SU-DHL-6 (cell line): ENCODE results near the gene SMURF1.
A peak's percentile ranks its signal among the peaks of the same experiment; 100 is the strongest.

ENCODE experiments used
- H2AFZ ChIP-seq: fragments of 200-600 bp; sonication (generic); 2 replicates; pipeline ENCODE4 v1.6.1; 2014; ENCODE audit warnings: low read depth, mild to moderate bottlenecking, moderate library complexity, mixed read lengths, antibody characterized with exemption, low read length; ENCODE audit not compliant: severe bottlenecking
- H3F3A ChIP-seq: fragments of 200-600 bp; shearing (Covaris generic); 2 replicates; pipeline ENCODE4 v1.6.0; 2016; ENCODE audit warnings: antibody characterized with exemption, mild to moderate bottlenecking; ENCODE audit not compliant: insufficient read depth
- H3K27ac ChIP-seq: fragments of 200-600 bp; sonication (generic); 2 replicates; pipeline ENCODE4 v1.5.1; 2016; ENCODE audit warnings: low read depth, mild to moderate bottlenecking, low read length, moderate library complexity, mixed read lengths
- H3K27me3 ChIP-seq: fragments of 200-600 bp; sonication (generic), shearing (Covaris generic); 2 replicates; pipeline ENCODE4 v1.6.0; 2014; ENCODE audit warnings: mild to moderate bottlenecking, low read length
- H3K36me3 ChIP-seq: fragments of 200-600 bp; sonication (generic); 2 replicates; pipeline ENCODE4 v1.6.1; 2014; ENCODE audit warnings: mild to moderate bottlenecking, low read length, mixed read lengths
- H3K4me2 ChIP-seq: fragments of 300-600, 200-600 bp; shearing (Covaris generic), sonication (generic); 2 replicates; pipeline ENCODE4 v1.6.0; 2014; ENCODE audit warnings: low read length, low read depth, mild to moderate bottlenecking; ENCODE audit not compliant: poor library complexity, severe bottlenecking
- H3K4me3 ChIP-seq: fragments of 200-600 bp; sonication (generic); 2 replicates; pipeline ENCODE4 v1.5.1; 2014; ENCODE audit warnings: antibody characterized with exemption, low read length, mild to moderate bottlenecking, mixed read lengths; ENCODE audit not compliant: insufficient read depth, poor library complexity, severe bottlenecking
- H3K79me2 ChIP-seq: fragments of 200-600 bp; sonication (generic); 2 replicates; pipeline ENCODE4 v1.6.1; 2014; ENCODE audit warnings: mild to moderate bottlenecking, low read length, moderate library complexity; ENCODE audit not compliant: insufficient read depth
- H3K9ac ChIP-seq: fragments of 200-600 bp; sonication (generic); 2 replicates; pipeline ENCODE4 v1.7.0; 2014; ENCODE audit warnings: mild to moderate bottlenecking, low read length
- H3K9me2 ChIP-seq: fragments of 200-600 bp; sonication (generic); replicated peaks from 2 replicates; pipeline ENCODE4 v1.6.1; 2014; ENCODE audit warnings: low read length; ENCODE audit not compliant: insufficient read depth
- H3K9me3 ChIP-seq: fragments of 200-600 bp; sonication (generic); 2 replicates; pipeline ENCODE4 v1.6.1; 2014; ENCODE audit warnings: low read length, mixed read lengths; ENCODE audit not compliant: insufficient read depth
- H4K20me1 ChIP-seq: fragments of 200-600 bp; sonication (generic); 2 replicates; pipeline ENCODE4 v1.6.1; 2014; ENCODE audit warnings: low read depth, mild to moderate bottlenecking, antibody characterized with exemption, low read length, moderate library complexity, mixed read lengths
- CTCF ChIP-seq: fragments of 200-600 bp; sonication (generic); IDR thresholded peaks from one replicate; pipeline ENCODE4 v1.5.1; 2017; ENCODE audit warnings: antibody characterized with exemption, mild to moderate bottlenecking, low read length, moderate library complexity; ENCODE audit not compliant: insufficient read depth, poor library complexity, severe bottlenecking
- EZH2phosphoT487 ChIP-seq: fragments of 200-600 bp; sonication (generic), shearing (Covaris generic); conservative IDR thresholded peaks from 2 replicates; pipeline ENCODE4 v1.6.1; 2018; ENCODE audit warnings: mild to moderate bottlenecking, antibody characterized with exemption, low read length, moderate library complexity, mixed read lengths

The SMURF1 gene

GRCh38 chr7:99041526-99041925 lies 102.4 kb downstream of the SMURF1 start:
- no peak overlapping the region for H2AFZ ChIP-seq
- no peaks in the 10 kb centered on the region for H3K79me2 ChIP-seq
- H3K4me2 ChIP-seq: no peak overlapping the region
- H3K27me3 ChIP-seq: no peaks in the 10 kb centered on the region
- H3K9me3 ChIP-seq: no peaks in the 10 kb centered on the region
- no peak overlapping the region for H3K9ac ChIP-seq
- no peak overlapping the region for H3K4me3 ChIP-seq
- no peaks in the 10 kb centered on the region for H3K9me2 ChIP-seq
- H3K27ac ChIP-seq: no peak overlapping the region
- H4K20me1 ChIP-seq: no peaks in the 10 kb centered on the region; the same call in 1 of the 2 replicates
- H3K36me3 ChIP-seq: peaks cover 9% of the 10 kb centered on the region; the same call in 1 of the 2 replicates
- no peaks in the 10 kb centered on the region for H3F3A ChIP-seq
- TF ChIP-seq CTCF (no peak), EZH2phosphoT487 (no peak)

- no peak overlapping the region for H3K9ac ChIP-seq
- H3K36me3 ChIP-seq: 0 out of 2 replicates have a peak, but pooled peaks cover 4% of the 10 kb centered on the region
Observed at GRCh38 chr7:99040104-99040958, 103.6 kb downstream of the SMURF1 start.

GRCh38 chr7:99039384-99039891 lies 104.5 kb downstream of the SMURF1 start:
- no peaks in the 10 kb centered on the region for H3F3A ChIP-seq
- H3K4me3 ChIP-seq: no peak overlapping the region
- H3K79me2 ChIP-seq: no peaks in the 10 kb centered on the region
- H3K27me3 ChIP-seq: no peaks in the 10 kb centered on the region
- TF ChIP-seq CTCF (no peak), EZH2phosphoT487 (no peak)
- no peak overlapping the region for H2AFZ ChIP-seq
- H3K9me2 ChIP-seq: no peaks in the 10 kb centered on the region
- H3K9ac ChIP-seq: no peak overlapping the region
- 0 out of 2 replicates have a peak, but pooled peaks cover 8% of the 10 kb centered on the region for H3K36me3 ChIP-seq
- H3K27ac ChIP-seq: no peak overlapping the region
- H3K4me2 ChIP-seq: no peak overlapping the region
- no peaks in the 10 kb centered on the region for H4K20me1 ChIP-seq
- no peaks in the 10 kb centered on the region for H3K9me3 ChIP-seq

More at GRCh38 chr7:99040104-99040958, 103.6 kb downstream of the SMURF1 start:
- Histone ChIP-seq H3K4me2 (no peak overlapping the region), H3F3A (no peaks in the 10 kb centered on the region), H3K4me3 (no peak overlapping the region), H2AFZ (no peak overlapping the region), H3K27ac (no peak overlapping the region), H3K27me3 (no peaks in the 10 kb centered on the region), H4K20me1 (no peaks in the 10 kb centered on the region), H3K79me2 (no peaks in the 10 kb centered on the region), H3K9me2 (no peaks in the 10 kb centered on the region), H3K9me3 (no peaks in the 10 kb centered on the region)
- TF ChIP-seq CTCF (peak; percentile 88), EZH2phosphoT487 (no peak)
